Measurements from ENCODE around the gene GMDS.

The GMDS gene

GRCh38 chr6:1923449-1923848, 322.0 kb downstream of the GMDS start:
- H3K4me1 Mint-ChIP-seq (ENCODE audit: low read depth): no peaks in the 10 kb centered on the region
- peaks cover 27% of the 10 kb centered on the region for H3K36me3 Mint-ChIP-seq (ENCODE audit: low read depth)
- H3K4me3 Mint-ChIP-seq: no peak overlapping the region
- H3K9me3 Mint-ChIP-seq: no peaks in the 10 kb centered on the region
- H3K27ac Mint-ChIP-seq: no peak overlapping the region
- H3K27me3 Mint-ChIP-seq: no peaks in the 10 kb centered on the region

GRCh38 chr6:1917626-1918371, 327.6 kb downstream of the GMDS start:
- H3K4me3 Mint-ChIP-seq: no peak overlapping the region
- H3K36me3 Mint-ChIP-seq (ENCODE audit: low read depth): peaks cover 26% of the 10 kb centered on the region
- H3K27ac Mint-ChIP-seq: no peak overlapping the region

DNA sequence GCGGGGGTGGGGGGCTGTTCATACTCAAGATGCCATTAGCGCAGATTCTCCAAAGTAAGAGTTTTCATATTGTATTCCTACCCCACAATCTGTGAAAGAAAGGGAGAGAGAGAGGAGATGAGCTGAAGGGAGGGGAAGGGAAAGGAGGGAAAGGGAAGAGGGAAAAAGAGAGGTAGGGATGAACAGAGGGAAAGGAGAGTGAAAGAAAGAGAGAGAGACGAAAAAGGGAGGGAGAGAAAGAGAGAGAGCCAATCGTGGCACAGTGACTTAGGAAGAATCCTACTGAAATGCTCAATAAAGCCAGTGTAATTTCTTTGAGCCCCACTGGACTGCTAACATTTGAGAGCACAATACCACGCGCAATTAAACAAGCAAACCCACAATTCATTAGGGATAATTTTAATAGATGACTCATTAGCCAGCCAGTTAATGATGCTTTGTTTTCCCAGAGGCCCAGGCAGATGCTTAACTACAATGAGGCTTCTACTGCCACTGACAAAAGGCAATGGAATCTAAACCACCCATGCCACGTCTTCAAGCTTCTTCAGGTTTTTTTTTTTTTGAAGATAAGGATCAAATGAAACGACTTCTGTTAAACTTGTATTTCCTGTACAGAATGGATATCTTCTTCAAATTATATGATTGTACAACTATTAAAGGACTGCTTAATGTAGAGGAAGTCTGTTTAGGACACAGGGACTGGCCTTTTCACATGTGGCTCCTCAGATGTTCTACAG, 328.9 kb downstream of the GMDS start:
- Mint-ChIP-seq H3K4me1 (ENCODE audit: low read depth) (peaks cover 18% of the 10 kb centered on the region), H3K27ac (no peak overlapping the region), H3K4me3 (no peak overlapping the region), H3K36me3 (ENCODE audit: low read depth) (peaks cover 26% of the 10 kb centered on the region), H3K27me3 (no peaks in the 10 kb centered on the region), H3K9me3 (no peaks in the 10 kb centered on the region)

More at GRCh38 chr6:1917626-1918371, 327.6 kb downstream of the GMDS start:
- no peaks in the 10 kb centered on the region for H3K9me3 Mint-ChIP-seq
- H3K27me3 Mint-ChIP-seq: no peaks in the 10 kb centered on the region
- peaks cover 18% of the 10 kb centered on the region for H3K4me1 Mint-ChIP-seq (ENCODE audit: low read depth)

DNA sequence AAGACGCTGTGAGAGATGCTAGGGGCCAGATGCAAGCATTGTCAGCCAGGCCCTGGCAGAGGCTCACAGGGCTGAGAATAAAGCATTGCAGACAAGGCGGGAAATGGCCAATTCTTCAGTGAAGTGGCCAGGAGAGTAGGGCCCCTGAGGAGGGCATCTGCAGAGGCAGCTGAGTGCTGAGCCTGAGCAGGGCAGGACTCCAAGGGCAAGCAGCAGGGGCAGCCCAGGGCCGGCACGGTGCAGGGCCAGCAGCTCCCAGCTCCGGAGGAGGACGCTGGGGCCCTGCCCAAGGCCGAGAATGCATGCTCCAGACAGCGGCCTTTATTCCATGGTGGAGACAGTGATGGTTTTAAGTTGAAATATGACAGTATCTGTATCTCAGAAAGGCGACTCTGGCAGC, 330.2 kb downstream of the GMDS start:
- Mint-ChIP-seq H3K9me3 (no peaks in the 10 kb centered on the region), H3K27ac (no peak overlapping the region), H3K36me3 (ENCODE audit: low read depth) (peaks cover 19% of the 10 kb centered on the region), H3K4me3 (no peak overlapping the region), H3K27me3 (no peaks in the 10 kb centered on the region), H3K4me1 (ENCODE audit: low read depth) (peaks cover 18% of the 10 kb centered on the region)

DNA sequence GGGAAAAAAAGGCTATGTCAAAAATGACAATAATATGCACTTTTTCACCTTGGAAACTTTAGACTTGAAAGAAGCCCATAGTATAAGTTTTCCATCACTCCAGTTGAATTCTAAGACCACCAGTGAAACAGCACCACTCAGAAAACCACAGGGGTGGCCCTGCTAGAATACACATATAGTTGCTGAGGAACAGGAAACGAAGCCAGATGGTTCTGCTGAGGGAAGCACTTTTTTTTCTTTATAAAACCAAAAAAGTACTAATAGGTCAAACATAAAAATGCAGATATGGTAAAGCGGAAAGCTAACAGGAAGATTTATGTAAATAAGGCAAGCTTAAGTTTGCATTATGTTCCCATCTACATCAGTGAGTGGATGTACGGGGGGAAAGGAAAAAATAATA, 331.8 kb downstream of the GMDS start:
- Mint-ChIP-seq H3K36me3 (ENCODE audit: low read depth) (peaks cover 27% of the 10 kb centered on the region), H3K4me3 (no peak overlapping the region), H3K4me1 (ENCODE audit: low read depth) (peaks cover 18% of the 10 kb centered on the region), H3K27ac (no peak overlapping the region), H3K27me3 (no peaks in the 10 kb centered on the region), H3K9me3 (no peaks in the 10 kb centered on the region)

- Mint-ChIP-seq H3K27ac (no peak overlapping the region), H3K4me1 (ENCODE audit: low read depth) (peaks cover 14% of the 10 kb centered on the region), H3K9me3 (no peaks in the 10 kb centered on the region), H3K27me3 (no peaks in the 10 kb centered on the region), H3K36me3 (ENCODE audit: low read depth) (peaks cover 30% of the 10 kb centered on the region), H3K4me3 (no peak overlapping the region)
Observed at GRCh38 chr6:1912731-1913130, 332.7 kb downstream of the GMDS start.

- Mint-ChIP-seq H3K9me3 (no peaks in the 10 kb centered on the region), H3K4me1 (ENCODE audit: low read depth) (peaks cover 3% of the 10 kb centered on the region), H3K27me3 (no peaks in the 10 kb centered on the region), H3K36me3 (ENCODE audit: low read depth) (peaks cover 24% of the 10 kb centered on the region), H3K27ac (no peak overlapping the region), H3K4me3 (no peak overlapping the region)
Observed at GRCh38 chr6:1911474-1911873, 333.9 kb downstream of the GMDS start.

GRCh38 chr6:1910621-1911407, 334.6 kb downstream of the GMDS start:
- H3K36me3 Mint-ChIP-seq (ENCODE audit: low read depth): peaks cover 23% of the 10 kb centered on the region
- no peaks in the 10 kb centered on the region for H3K27me3 Mint-ChIP-seq
- H3K9me3 Mint-ChIP-seq: no peaks in the 10 kb centered on the region
- H3K4me3 Mint-ChIP-seq: no peak overlapping the region
- H3K27ac Mint-ChIP-seq: no peak overlapping the region
- H3K4me1 Mint-ChIP-seq (ENCODE audit: low read depth): peaks cover 3% of the 10 kb centered on the region

- Mint-ChIP-seq H3K36me3 (ENCODE audit: low read depth) (peaks cover 15% of the 10 kb centered on the region), H3K9me3 (no peaks in the 10 kb centered on the region), H3K27ac (no peak overlapping the region), H3K27me3 (no peaks in the 10 kb centered on the region), H3K4me3 (no peak overlapping the region), H3K4me1 (ENCODE audit: low read depth) (peaks cover 3% of the 10 kb centered on the region)
Observed at GRCh38 chr6:1908784-1909183, 336.6 kb downstream of the GMDS start.

- no peak overlapping the region for H3K4me3 Mint-ChIP-seq
- no peaks in the 10 kb centered on the region for H3K4me1 Mint-ChIP-seq (ENCODE audit: low read depth)
- no peak overlapping the region for H3K27ac Mint-ChIP-seq
- H3K36me3 Mint-ChIP-seq (ENCODE audit: low read depth): peaks cover 15% of the 10 kb centered on the region
- no peaks in the 10 kb centered on the region for H3K9me3 Mint-ChIP-seq
- H3K27me3 Mint-ChIP-seq: no peaks in the 10 kb centered on the region
Observed at GRCh38 chr6:1906609-1907008, 338.8 kb downstream of the GMDS start.

DNA sequence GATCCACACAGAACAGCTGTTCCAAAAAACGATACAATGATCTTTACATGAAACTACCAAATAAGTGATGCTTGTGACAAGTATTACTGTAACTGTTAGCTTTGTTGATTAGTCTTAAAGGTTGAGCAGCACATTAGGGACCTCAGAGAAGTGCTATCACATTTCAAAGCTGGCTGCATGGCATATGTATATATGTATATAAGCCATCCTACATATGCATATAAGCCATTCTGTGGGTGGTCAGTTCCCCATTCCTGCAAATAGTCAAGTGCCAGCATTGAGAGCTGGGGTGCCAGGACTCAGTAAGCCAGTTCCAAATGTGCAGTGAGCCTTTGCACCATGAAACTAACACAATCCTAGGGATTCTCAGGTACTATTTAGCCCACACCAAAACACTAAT, 339.4 kb downstream of the GMDS start:
- Mint-ChIP-seq H3K9me3 (no peaks in the 10 kb centered on the region), H3K27me3 (no peaks in the 10 kb centered on the region), H3K36me3 (ENCODE audit: low read depth) (peaks cover 15% of the 10 kb centered on the region), H3K4me1 (ENCODE audit: low read depth) (no peaks in the 10 kb centered on the region), H3K27ac (no peak overlapping the region), H3K4me3 (no peak overlapping the region)

- H3K9me3 Mint-ChIP-seq: no peaks in the 10 kb centered on the region
- no peaks in the 10 kb centered on the region for H3K4me1 Mint-ChIP-seq (ENCODE audit: low read depth)
- H3K4me3 Mint-ChIP-seq: no peak overlapping the region
- H3K27ac Mint-ChIP-seq: no peak overlapping the region
- H3K27me3 Mint-ChIP-seq: no peaks in the 10 kb centered on the region
- H3K36me3 Mint-ChIP-seq (ENCODE audit: low read depth): peaks cover 15% of the 10 kb centered on the region
Observed at GRCh38 chr6:1904898-1905297, 340.5 kb downstream of the GMDS start.

DNA sequence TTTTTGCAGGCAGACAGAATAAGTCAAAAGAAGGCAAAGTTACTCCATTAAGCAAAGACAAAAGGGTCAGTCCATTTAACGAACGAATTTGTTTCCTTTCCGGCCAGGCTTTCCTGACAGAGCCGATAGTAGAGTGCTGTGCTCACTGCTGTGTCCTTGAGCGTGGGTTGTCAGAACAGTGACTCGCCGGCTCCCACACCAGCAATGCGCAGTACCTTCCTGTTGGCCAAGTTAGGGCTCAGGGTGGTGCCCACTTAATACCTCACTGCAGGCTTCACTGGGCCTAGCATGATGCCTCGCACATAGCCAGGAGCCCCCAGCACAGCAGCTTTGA, 341.0 kb downstream of the GMDS start:
- Mint-ChIP-seq H3K27me3 (no peaks in the 10 kb centered on the region), H3K9me3 (no peaks in the 10 kb centered on the region), H3K36me3 (ENCODE audit: low read depth) (peaks cover 11% of the 10 kb centered on the region), H3K4me3 (no peak overlapping the region), H3K4me1 (ENCODE audit: low read depth) (no peaks in the 10 kb centered on the region), H3K27ac (no peak overlapping the region)

GRCh38 chr6:1903780-1904465, 341.5 kb downstream of the GMDS start:
- no peak overlapping the region for H3K27ac Mint-ChIP-seq
- peaks cover 6% of the 10 kb centered on the region for H3K36me3 Mint-ChIP-seq (ENCODE audit: low read depth)
- H3K27me3 Mint-ChIP-seq: no peaks in the 10 kb centered on the region
- H3K9me3 Mint-ChIP-seq: no peaks in the 10 kb centered on the region
- no peak overlapping the region for H3K4me3 Mint-ChIP-seq
- no peaks in the 10 kb centered on the region for H3K4me1 Mint-ChIP-seq (ENCODE audit: low read depth)

DNA sequence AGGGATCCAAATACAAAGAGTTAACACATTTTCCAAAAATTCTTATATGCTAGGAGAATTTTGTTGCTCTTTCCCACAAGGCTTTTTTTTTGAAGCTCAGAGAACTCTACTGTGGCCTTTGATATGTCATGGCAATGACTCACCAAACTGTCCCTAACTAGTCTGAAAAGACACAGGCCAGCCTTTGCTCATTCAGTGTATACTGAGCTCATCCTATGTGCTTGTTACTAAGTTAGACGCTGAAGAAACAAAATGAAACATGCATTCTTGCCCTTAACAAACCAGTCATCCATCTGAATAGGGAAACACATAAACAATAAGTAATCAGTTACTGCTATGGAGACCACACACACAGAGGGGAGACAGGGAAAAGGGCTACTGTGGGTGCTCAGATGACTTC, 343.8 kb downstream of the GMDS start:
- no peak overlapping the region for H3K4me3 Mint-ChIP-seq
- H3K27ac Mint-ChIP-seq: no peak overlapping the region
- H3K4me1 Mint-ChIP-seq (ENCODE audit: low read depth): no peaks in the 10 kb centered on the region
- no peaks in the 10 kb centered on the region for H3K9me3 Mint-ChIP-seq
- H3K36me3 Mint-ChIP-seq (ENCODE audit: low read depth): no peaks in the 10 kb centered on the region
- H3K27me3 Mint-ChIP-seq: no peaks in the 10 kb centered on the region

All from stimulated activated naive CD8-positive, alpha-beta T cell treated with anti-CD3 and anti-CD28 coated beads, Interleukin-15, Interleukin-2, amounts not matched to agents 100 ng/mL and 50 ng/mL, for 24 hours (primary cell).